Skeletal muscle cell (primary cell): ENCODE measurements around the gene TMEM242.

Experiments used
- DNase-seq: peaks from one replicate; pipeline ENCODE4 v3.0.0-alpha.2; 2010; ENCODE audit warnings: low read depth
- H3K4me3 ChIP-seq: 2 replicates; pipeline ENCODE4 v1.5.1; 2011; ENCODE audit warnings: low read depth, mild to moderate bottlenecking, control low read depth, low read length, moderate library complexity

The TMEM242 gene

GRCh38 chr6:157274471-157275226, 48.7 kb downstream of the TMEM242 start:
- peak overlapping the region; percentile 66 for H3K4me3 ChIP-seq
- no peak for DNase-seq

- no peak for DNase-seq
- H3K4me3 ChIP-seq: peak overlapping the region; percentile 66
Measured at GRCh38 chr6:157273756-157274470, 49.4 kb downstream of the TMEM242 start.

GRCh38 chr6:157272866-157273755, 50.2 kb downstream of the TMEM242 start:
- no peak for DNase-seq
- H3K4me3 ChIP-seq: no peak overlapping the region

GRCh38 chr6:157272372-157272771, 50.9 kb downstream of the TMEM242 start:
- no peak for DNase-seq

GRCh38 chr6:157271911-157272310, 51.4 kb downstream of the TMEM242 start:
- H3K4me3 ChIP-seq: no peak overlapping the region
- DNase-seq: no peak

More at GRCh38 chr6:157272372-157272771, 50.9 kb downstream of the TMEM242 start:
- no peak overlapping the region for H3K4me3 ChIP-seq

- DNase-seq: no peak
- H3K4me3 ChIP-seq: no peak overlapping the region
Measured at GRCh38 chr6:157271441-157271840, 51.9 kb downstream of the TMEM242 start.

GRCh38 chr6:157270916-157271315, 52.4 kb downstream of the TMEM242 start:
- no peak for DNase-seq
- H3K4me3 ChIP-seq: no peak overlapping the region

GRCh38 chr6:157270308-157270707, 53.0 kb downstream of the TMEM242 start:
- no peak overlapping the region for H3K4me3 ChIP-seq
- no peak for DNase-seq

- DNase-seq: peak; percentile 67
- H3K4me3 ChIP-seq: no peak overlapping the region
Measured at GRCh38 chr6:157269261-157269794, 54.0 kb downstream of the TMEM242 start.

GRCh38 chr6:157268835-157269234, 54.5 kb downstream of the TMEM242 start:
- no peak for DNase-seq
- no peak overlapping the region for H3K4me3 ChIP-seq

GRCh38 chr6:157268396-157268795, 54.9 kb downstream of the TMEM242 start:
- no peak overlapping the region for H3K4me3 ChIP-seq
- no peak for DNase-seq

GRCh38 chr6:157267654-157268053, 55.7 kb downstream of the TMEM242 start:
- H3K4me3 ChIP-seq: no peak overlapping the region
- DNase-seq: no peak

- DNase-seq: no peak
- no peak overlapping the region for H3K4me3 ChIP-seq
Measured at GRCh38 chr6:157267109-157267611, 56.2 kb downstream of the TMEM242 start.

- no peak for DNase-seq
- no peak overlapping the region for H3K4me3 ChIP-seq
Measured at GRCh38 chr6:157266274-157267101, 56.8 kb downstream of the TMEM242 start.

GRCh38 chr6:157265635-157266034, 57.7 kb downstream of the TMEM242 start:
- H3K4me3 ChIP-seq: no peak overlapping the region
- no peak for DNase-seq

GRCh38 chr6:157265186-157265585, 58.1 kb downstream of the TMEM242 start:
- H3K4me3 ChIP-seq: no peak overlapping the region
- DNase-seq: no peak

- no peak for DNase-seq
Measured at GRCh38 chr6:157264701-157265100, 58.6 kb downstream of the TMEM242 start.

GRCh38 chr6:157263881-157264397, 59.4 kb downstream of the TMEM242 start:
- H3K4me3 ChIP-seq: no peak overlapping the region
- no peak for DNase-seq

More at GRCh38 chr6:157264701-157265100, 58.6 kb downstream of the TMEM242 start:
- no peak overlapping the region for H3K4me3 ChIP-seq
